Gastrocnemius medialis (tissue), 4 donors: Measurements from ENCODE around the gene MKRN2OS. TPM values are rescaled to one million over a fixed set of nuclear protein-coding genes. Genes with fewer than 3 reads are reported as not detected.
"Not testable (repeated sequence)": the region's sequence is repeated elsewhere in the genome, so short reads cannot be mapped to it uniquely, and the experiment has no call there.

Source experiments
- ATAC-seq, 2 donors: fragments of 150-250 bp; one replicate each; pipeline ENCODE4 v1.9.1; 2016
- DNase-seq, 2 donors: peaks; one replicate each; pipeline ENCODE4 v3.0.0-alpha.2; 2019
- H3K27ac ChIP-seq, 4 donors: fragments of 200-600 bp; sonication (generic); 1 replicate in 1 of 4; 2 replicates in 3 of 4; pipeline ENCODE4 v1.5.1; 2016 to 2018; ENCODE audit warnings: mild to moderate bottlenecking in 2 of 4, moderate library complexity in 1 of 4
- H3K27me3 ChIP-seq, 3 donors: fragments of 200-600 bp; sonication (generic) in 2 of 3; 1 replicate in 1 of 3; 2 replicates in 2 of 3; pipeline versions ENCODE4 v1.5.1 to v1.6.0; 2016 to 2019; ENCODE audit warnings: mild to moderate bottlenecking in 1 of 3, moderate library complexity in 1 of 3
- H3K36me3 ChIP-seq, 2 donors: fragments of 200-600 bp; sonication (generic) in 1 of 2; one replicate each; pipeline ENCODE4 v1.5.1; 2017 to 2018
- H3K4me1 ChIP-seq, 2 donors: fragments of 200-600 bp; sonication (generic) in 1 of 2; one replicate each; pipeline ENCODE4 v1.5.1; 2016 to 2017; ENCODE audit warnings: mild to moderate bottlenecking in 2 of 2
- H3K4me3 ChIP-seq, 4 donors: fragments of 200-600 bp; sonication (generic) in 3 of 4; 1 replicate in 1 of 4; 2 replicates in 3 of 4; pipeline ENCODE4 v1.5.1; 2016 to 2019; ENCODE audit warnings: mild to moderate bottlenecking in 2 of 4
- H3K9me3 ChIP-seq, 3 donors: fragments of 200-600 bp; sonication (generic) in 2 of 3; 1 replicate in 1 of 3; 2 replicates in 2 of 3; pipeline ENCODE4 v1.5.1; 2016 to 2019
- CTCF ChIP-seq, 5 experiments: fragments of 450-650 bp in 3 of 5; fragments of 200-600 bp in 2 of 5; sonication (generic) in 2 of 5; IDR thresholded peaks in 4 of 5; conservative IDR thresholded peaks in 1 of 5; 1 replicate in 4 of 5; 2 replicates in 1 of 5; pipeline ENCODE4 v1.5.1; 2016 to 2019; ENCODE audit warnings: antibody characterized with exemption in 5 of 5, mild to moderate bottlenecking in 3 of 5, moderate library complexity in 3 of 5
- POLR2A ChIP-seq, 2 donors: fragments of 450-650 bp; IDR thresholded peaks; one replicate each; pipeline ENCODE4 v1.6.1; 2017; ENCODE audit warnings: antibody characterized with exemption in 2 of 2, mild to moderate bottlenecking in 2 of 2, moderate library complexity in 2 of 2
- in situ Hi-C, 4 donors: fragments of 200-750 bp; cut with MboI; loops; one replicate each; pipeline versions ENCODE4 v1.15.0 to v1.8.0; 2017; ENCODE audit warnings: low sequenced_read_pairs in 4 of 4
- intact Hi-C: fragments of 100-400 bp; cut with DNase I; formaldehyde crosslinking; loops from one replicate; pipeline ENCODE4 v1.15.1; 2023; ENCODE audit warnings: low total_unique reads
- total RNA-seq, 4 donors: library from RNA; depleted of rRNA; stranded (reverse); fragments of >200 nt; gene quantifications; one replicate each; pipeline versions ENCODE4 v1.1.0 to v1.2.3, GENCODE V29; 2016

MKRN2OS gene
- total RNA-seq, 4 donors from 2014 or later, result 0.95 TPM; not detected in 3

- Histone ChIP-seq H3K4me1 (peaks cover 46 to 49% of the 10 kb centered on the region in 2 donors), H3K27ac (peak overlapping the region; percentile 96 to 99 (median 98)), H3K36me3 (no peaks in the 10 kb centered on the region), H3K27me3 (peaks cover 18 to 26% (median 22%) of the 10 kb centered on the region in 3 donors), H3K4me3 (peak overlapping the region; percentile 75 to 99 (median 94)), H3K9me3 (no peaks in the 10 kb centered on the region)
- TF ChIP-seq POLR2A (IDR thresholded peaks at IDR 0.05) (no peak), CTCF (IDR thresholded peaks at IDR 0.05 in 4 of 5, conservative IDR thresholded peaks at IDR 0.05 in 1 of 5) (no peak)
- intact Hi-C loops, result loop anchor here (2.0 to 5.0 kb wide), 3 partner anchors 72 to 151 kb away; partner anchors contain the start of gene TSEN2
- ATAC-seq (peak in 1 of 2 donors; percentile 1), DNase-seq (no peak)
- in situ Hi-C loops, result loop anchor here in 1 of 4 donors (25.0 kb wide), 1 partner anchor 156 kb away; no protein-coding TSS in a partner anchor
Measured at GRCh38 chr3:12556314-12556689, 11.0 kb upstream of the MKRN2OS start.

- Histone ChIP-seq H3K36me3 (no peaks in the 10 kb centered on the region), H3K27ac (peak overlapping the region in 1 of 4 donors; percentile 10), H3K4me3 (peak overlapping the region; percentile 31 to 60 (median 54)), H3K4me1 (peaks cover 23 to 26% of the 10 kb centered on the region in 2 donors), H3K9me3 (no peaks in the 10 kb centered on the region), H3K27me3 (peaks cover 20 to 26% (median 22%) of the 10 kb centered on the region in 3 donors)
- DNase-seq (no peak), ATAC-seq (no peak)
- TF ChIP-seq CTCF (IDR thresholded peaks at IDR 0.05 in 4 of 5, conservative IDR thresholded peaks at IDR 0.05 in 1 of 5) (no peak), POLR2A (IDR thresholded peaks at IDR 0.05) (no peak)
- in situ Hi-C loops, result loop anchor here in 1 of 4 donors (25.0 kb wide), 1 partner anchor 158 kb away; no protein-coding TSS in a partner anchor
- intact Hi-C loops, result no loop called here
Measured at GRCh38 chr3:12553921-12554391, 8.7 kb upstream of the MKRN2OS start.

GRCh38 chr3:12549971-12550760, 4.9 kb upstream of the MKRN2OS start:
- TF ChIP-seq POLR2A (IDR thresholded peaks at IDR 0.05), result no peak
- no peak for TF ChIP-seq CTCF (IDR thresholded peaks at IDR 0.05 in 4 of 5, conservative IDR thresholded peaks at IDR 0.05 in 1 of 5)
- H3K36me3 ChIP-seq, result no peaks in the 10 kb centered on the region
- in situ Hi-C loops (loop anchor here in 1 of 4 donors (25.0 kb wide), 1 partner anchor 162 kb away; no protein-coding TSS in a partner anchor), intact Hi-C loops (no loop called here)
- H3K9me3 ChIP-seq, result no peaks in the 10 kb centered on the region
- peaks cover 5 to 7% of the 10 kb centered on the region in 2 donors for H3K4me1 ChIP-seq
- no peak for DNase-seq
- ATAC-seq, result no peak
- peaks cover 20 to 26% (median 22%) of the 10 kb centered on the region in 3 donors for H3K27me3 ChIP-seq
- no peak overlapping the region for H3K4me3 ChIP-seq
- H3K27ac ChIP-seq, result no peak overlapping the region

GRCh38 chr3:12544652-12545472, 437 bp downstream of the MKRN2OS start:
- Histone ChIP-seq H3K4me3 (no peak overlapping the region), H3K4me1 (no peaks in the 10 kb centered on the region), H3K9me3 (no peaks in the 10 kb centered on the region), H3K27me3 (no peaks in the 10 kb centered on the region), H3K36me3 (peaks cover 0 to 3% of the 10 kb centered on the region in 2 donors), H3K27ac (no peak overlapping the region)
- DNase-seq, result no peak
- intact Hi-C loops, result no loop called here
- no peak for TF ChIP-seq POLR2A (IDR thresholded peaks at IDR 0.05)
- TF ChIP-seq CTCF (IDR thresholded peaks at IDR 0.05 in 4 of 5, conservative IDR thresholded peaks at IDR 0.05 in 1 of 5), result no peak
- in situ Hi-C loops, result no loop called here
- no peak for ATAC-seq

- H3K36me3 ChIP-seq, H3K9me3 ChIP-seq, H3K27me3 ChIP-seq, H3K4me1 ChIP-seq, ATAC-seq, H3K4me3 ChIP-seq, in situ Hi-C loops, intact Hi-C loops, H3K27ac ChIP-seq, DNase-seq: not testable (repeated sequence)
Measured at GRCh38 chr3:12543497-12543896, 1.8 kb downstream of the MKRN2OS start.
